22Rv1 (cell line): ENCODE data around the gene MARCHF3.
"Not testable (repeated sequence)": the region's sequence is repeated elsewhere in the genome, so short reads cannot be mapped to it uniquely, and the experiment has no call there.

Source experiments
- H3K27ac ChIP-seq: fragments of 450-650 bp; 2 replicates; pipeline ENCODE4 v1.5.1; 2017
- CTCF ChIP-seq: fragments of 450-650 bp; IDR thresholded peaks from 2 replicates; pipeline ENCODE4 v1.5.1; 2017; ENCODE audit warnings: mild to moderate bottlenecking
- ZFX ChIP-seq: fragments of 450-650 bp; IDR thresholded peaks from 2 replicates; pipeline ENCODE4 v1.6.1; 2017; ENCODE audit warnings: antibody characterized with exemption, borderline replicate concordance

Gene MARCHF3

GRCh38 chr5:126948011-126948355 is 82.4 kb downstream of the MARCHF3 start:
- no peak overlapping the region for H3K27ac ChIP-seq
- TF ChIP-seq ZFX, result no peak
- TF ChIP-seq CTCF, result no peak

- H3K27ac ChIP-seq, result no peak overlapping the region
- no peak for TF ChIP-seq ZFX
These were observed 83.0 kb downstream of the MARCHF3 start for GRCh38 chr5:126947146-126948010.

- not testable (repeated sequence) for H3K27ac ChIP-seq
These were observed 87.5 kb downstream of the MARCHF3 start for GRCh38 chr5:126942908-126943307.

- no peak for TF ChIP-seq CTCF
- no peak for TF ChIP-seq ZFX
- H3K27ac ChIP-seq, result no peak overlapping the region
These were observed 89.0 kb downstream of the MARCHF3 start for GRCh38 chr5:126941403-126941802.

GRCh38 chr5:126939887-126940286 is 90.5 kb downstream of the MARCHF3 start:
- TF ChIP-seq ZFX (no peak), CTCF (no peak)
- H3K27ac ChIP-seq, result no peak overlapping the region

- H3K27ac ChIP-seq, result no peak overlapping the region
- TF ChIP-seq ZFX, result no peak
- TF ChIP-seq CTCF, result no peak
These were observed 91.9 kb downstream of the MARCHF3 start for GRCh38 chr5:126938466-126938865.

GRCh38 chr5:126937771-126938170 is 92.6 kb downstream of the MARCHF3 start:
- no peak overlapping the region for H3K27ac ChIP-seq
- TF ChIP-seq ZFX, result no peak
- TF ChIP-seq CTCF, result no peak

- TF ChIP-seq ZFX, result no peak
- TF ChIP-seq CTCF, result no peak
These were observed 93.5 kb downstream of the MARCHF3 start for GRCh38 chr5:126936775-126937418.

More at GRCh38 chr5:126936775-126937418, 93.5 kb downstream of the MARCHF3 start:
- H3K27ac ChIP-seq, result no peak overlapping the region
